ENCODE measurements around the gene LETM1.

LETM1 gene

GRCh38 chr4:1792832-1793495 lies 63.0 kb downstream of the LETM1 start, which contains the start of gene FGFR3:
TSS of gene FGFR3 (plus strand) at chr4:1793293. CDS start at chr4:1793935, 642 bp downstream.
- DNase-seq, result peak; percentile 22 to 37

GRCh38 chr4:1792158-1792831 lies 63.7 kb downstream of the LETM1 start:
- no peak for DNase-seq

- DNase-seq, result no peak
These were observed 66.0 kb downstream of the LETM1 start for GRCh38 chr4:1790005-1790404.

- DNase-seq, result no peak
These were observed 66.4 kb downstream of the LETM1 start for GRCh38 chr4:1789552-1789951.

GRCh38 chr4:1788254-1788973 lies 67.5 kb downstream of the LETM1 start:
- no peak for DNase-seq

GRCh38 chr4:1787411-1788077 lies 68.4 kb downstream of the LETM1 start:
- no peak for DNase-seq

GRCh38 chr4:1786544-1787362 lies 69.2 kb downstream of the LETM1 start:
- no peak for DNase-seq

GRCh38 chr4:1785592-1785991 lies 70.4 kb downstream of the LETM1 start:
- DNase-seq, result no peak

- DNase-seq, result no peak
These were observed 71.0 kb downstream of the LETM1 start for GRCh38 chr4:1784789-1785591.

GRCh38 chr4:1784395-1784788 lies 71.6 kb downstream of the LETM1 start:
- no peak for DNase-seq

- no peak for DNase-seq
These were observed 72.0 kb downstream of the LETM1 start for GRCh38 chr4:1783970-1784369.

GRCh38 chr4:1783015-1783414 lies 72.9 kb downstream of the LETM1 start:
- no peak for DNase-seq

GRCh38 chr4:1780435-1780834 lies 75.5 kb downstream of the LETM1 start:
- no peak for DNase-seq

- no peak for DNase-seq
These were observed 76.2 kb downstream of the LETM1 start for GRCh38 chr4:1779588-1780382.

GRCh38 chr4:1778642-1779392 lies 77.1 kb downstream of the LETM1 start:
- no peak for DNase-seq

GRCh38 chr4:1777822-1778641 lies 77.9 kb downstream of the LETM1 start:
- DNase-seq, result no peak

GRCh38 chr4:1776521-1777161 lies 79.3 kb downstream of the LETM1 start:
- no peak for DNase-seq

- no peak for DNase-seq
These were observed 80.0 kb downstream of the LETM1 start for GRCh38 chr4:1775731-1776500.

All from CD4-positive, alpha-beta T cell treated with Interleukin-1 beta for 1 hour (primary cell).